Neural progenitor cell (in vitro differentiated cells): ENCODE measurements around the gene FADS1. TPM values are rescaled to one million over a fixed set of nuclear protein-coding genes. Genes with fewer than 3 reads are reported as not detected.

ENCODE experiments used
- DNase-seq: peaks from one replicate; pipeline ENCODE4 v3.0.0-alpha.2; 2016; ENCODE audit warnings: low spot score
- H2AFZ ChIP-seq: fragments of 200-600 bp; sonication (generic); replicated peaks from 2 replicates; pipeline ENCODE4 v1.6.1; 2016; ENCODE audit warnings: antibody characterized with exemption
- H3F3A ChIP-seq: fragments of 200-600 bp; sonication (generic); 2 replicates; pipeline ENCODE4 v1.6.1; 2016; ENCODE audit warnings: antibody characterized with exemption, low read depth
- H3K27ac ChIP-seq: fragments of 200-600 bp; sonication (generic); 2 replicates; pipeline ENCODE4 v1.5.1; 2016; ENCODE audit warnings: mild to moderate bottlenecking
- H3K27me3 ChIP-seq: fragments of 200-600 bp; sonication (generic); 2 replicates; pipeline ENCODE4 v1.6.1; 2016; ENCODE audit warnings: mild to moderate bottlenecking, moderate library complexity
- H3K36me3 ChIP-seq: fragments of 200-600 bp; sonication (generic); 2 replicates; pipeline ENCODE4 v1.5.1; 2016
- H3K4me1 ChIP-seq: fragments of 200-600 bp; sonication (generic); 2 replicates; pipeline ENCODE4 v1.6.1; 2016; ENCODE audit warnings: mixed run types
- H3K4me2 ChIP-seq: fragments of 200-600 bp; sonication (generic); 2 replicates; pipeline ENCODE4 v1.6.1; 2016
- H3K4me3 ChIP-seq: fragments of 200-600 bp; sonication (generic); 2 replicates; pipeline ENCODE4 v1.5.1; 2016
- H3K79me2 ChIP-seq: fragments of 200-600 bp; sonication (generic); 2 replicates; pipeline ENCODE4 v1.6.1; 2016; ENCODE audit warnings: low read depth
- H3K9ac ChIP-seq: fragments of 200-600 bp; sonication (generic); 2 replicates; pipeline ENCODE4 v1.6.1; 2016
- H3K9me3 ChIP-seq: fragments of 200-600 bp; sonication (generic); 2 replicates; pipeline ENCODE4 v1.5.1; 2016; ENCODE audit warnings: low read depth
- H4K20me1 ChIP-seq: fragments of 200-600 bp; sonication (generic); 2 replicates; pipeline ENCODE4 v1.6.1; 2016; ENCODE audit warnings: low read depth
- H3K27ac Mint-ChIP-seq: 3 replicates; pipeline ENCODE4 v1.8.0; 2021; ENCODE audit warnings: mixed read lengths
- H3K27me3 Mint-ChIP-seq: 2 replicates; pipeline ENCODE4 v1.8.0; 2022; ENCODE audit warnings: low read depth, mild to moderate bottlenecking, inconsistent platforms, moderate library complexity, mixed read lengths; ENCODE audit not compliant: insufficient read depth
- H3K36me3 Mint-ChIP-seq: 3 replicates; pipeline ENCODE4 v1.8.0; 2021; ENCODE audit warnings: mixed read lengths
- H3K4me1 Mint-ChIP-seq: 3 replicates; pipeline ENCODE4 v1.8.0; 2021; ENCODE audit warnings: mixed read lengths
- H3K4me3 Mint-ChIP-seq: 3 replicates; pipeline ENCODE4 v1.8.0; 2021; ENCODE audit warnings: mild to moderate bottlenecking, moderate library complexity, mixed read lengths
- H3K9me3 Mint-ChIP-seq: 3 replicates; pipeline ENCODE4 v1.8.0; 2020; ENCODE audit warnings: mixed read lengths
- CTCF ChIP-seq: fragments of 200-600 bp; sonication (generic); IDR thresholded peaks from 2 replicates; pipeline ENCODE4 v1.5.1; 2017; ENCODE audit warnings: antibody characterized with exemption, mild to moderate bottlenecking
- EZH2 ChIP-seq: fragments of 200-600 bp; sonication (generic); IDR thresholded peaks from 2 replicates; pipeline ENCODE4 v1.6.1; 2017; ENCODE audit warnings: antibody characterized with exemption, mild to moderate bottlenecking, moderate library complexity
- EZH2phosphoT487 ChIP-seq: fragments of 200-600 bp; sonication (generic); IDR thresholded peaks from 2 replicates; pipeline ENCODE4 v1.6.1; 2017; ENCODE audit warnings: antibody characterized with exemption
- total RNA-seq: library from RNA; depleted of rRNA; stranded (reverse); fragments of >200 nt; gene quantifications from 2 replicates; pipeline ENCODE4 v1.2.3, GENCODE V29; 2015; ENCODE audit warnings: low replicate concordance

FADS1 gene
- total RNA-seq, 1 donor from 2014 or later: 163 TPM

DNA sequence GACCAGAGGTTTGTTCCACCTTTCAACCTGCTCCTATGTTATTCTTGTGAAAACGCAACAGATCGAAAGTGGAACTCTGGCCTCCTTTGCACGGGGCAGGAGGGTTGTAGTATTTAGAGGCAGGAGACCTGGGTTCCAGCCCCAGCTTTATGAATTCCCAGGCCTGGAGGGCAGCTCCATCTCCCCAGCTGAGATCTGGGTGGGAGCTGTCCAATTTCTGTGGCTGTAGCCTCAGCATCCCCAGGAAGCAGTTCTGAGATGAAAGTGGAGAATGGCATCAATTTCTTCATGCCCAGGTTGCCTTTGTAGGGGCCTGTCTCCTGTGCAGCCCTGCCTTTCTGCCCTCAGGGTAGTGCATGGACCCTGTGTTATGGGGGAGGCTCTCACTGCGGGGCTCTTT lies 15.4 kb upstream of the FADS1 start:
- Histone ChIP-seq H3K27me3 (no peaks in the 10 kb centered on the region), H3K4me3 (no peak overlapping the region), H3K4me2 (peak overlapping the region; percentile 95), H3K4me1 (peaks cover 35% of the 10 kb centered on the region), H3K9ac (no peak overlapping the region), H3K79me2 (peaks cover 91% of the 10 kb centered on the region), H4K20me1 (peaks cover 83% of the 10 kb centered on the region), H3K9me3 (no peaks in the 10 kb centered on the region), H3K36me3 (no peaks in the 10 kb centered on the region), H2AFZ (no peak overlapping the region), H3F3A (peaks cover 36% of the 10 kb centered on the region), H3K27ac (no peak overlapping the region)
- Mint-ChIP-seq H3K9me3 (no peaks in the 10 kb centered on the region), H3K27me3 (peaks cover 3% of the 10 kb centered on the region), H3K36me3 (peaks cover 23% of the 10 kb centered on the region), H3K4me1 (peaks cover 58% of the 10 kb centered on the region), H3K4me3 (peak overlapping the region; percentile 77), H3K27ac (no peak overlapping the region)
- TF ChIP-seq CTCF: no peak
- TF ChIP-seq EZH2: no peak
- no peak for TF ChIP-seq EZH2phosphoT487
- DNase-seq: no peak

GRCh38 chr11:61830237-61831105 lies 13.7 kb upstream of the FADS1 start:
- peaks cover 44% of the 10 kb centered on the region for H3K4me1 ChIP-seq
- H2AFZ ChIP-seq: no peak overlapping the region

GRCh38 chr11:61829806-61830205 lies 13.0 kb upstream of the FADS1 start:
- Mint-ChIP-seq H3K27ac (peak overlapping the region; percentile 65), H3K27me3 (peaks cover 3% of the 10 kb centered on the region)
- H3K4me1 ChIP-seq: peaks cover 44% of the 10 kb centered on the region

More at GRCh38 chr11:61830237-61831105, 13.7 kb upstream of the FADS1 start:
- Histone ChIP-seq H3K4me3 (peak overlapping the region; percentile 98), H3K79me2 (peaks cover 83% of the 10 kb centered on the region), H3K4me2 (peak overlapping the region; percentile 95), H3F3A (peaks cover 51% of the 10 kb centered on the region), H3K9me3 (no peaks in the 10 kb centered on the region), H4K20me1 (peaks cover 66% of the 10 kb centered on the region), H3K9ac (peak overlapping the region; percentile 81), H3K27me3 (no peaks in the 10 kb centered on the region), H3K27ac (no peak overlapping the region), H3K36me3 (no peaks in the 10 kb centered on the region)
- H3K4me1 Mint-ChIP-seq: peaks cover 68% of the 10 kb centered on the region
- no peak overlapping the region for H3K27ac Mint-ChIP-seq
- TF ChIP-seq CTCF: no peak
- no peak for TF ChIP-seq EZH2phosphoT487
- no peak for TF ChIP-seq EZH2
- H3K4me3 Mint-ChIP-seq: peak overlapping the region; percentile 92
- no peaks in the 10 kb centered on the region for H3K9me3 Mint-ChIP-seq
- H3K36me3 Mint-ChIP-seq: peaks cover 24% of the 10 kb centered on the region
- peaks cover 3% of the 10 kb centered on the region for H3K27me3 Mint-ChIP-seq
- DNase-seq: no peak

More at GRCh38 chr11:61829806-61830205, 13.0 kb upstream of the FADS1 start:
- Histone ChIP-seq H3K9me3 (no peaks in the 10 kb centered on the region), H2AFZ (no peak overlapping the region), H4K20me1 (peaks cover 59% of the 10 kb centered on the region), H3K27me3 (no peaks in the 10 kb centered on the region), H3K27ac (no peak overlapping the region), H3K9ac (peak overlapping the region; percentile 81), H3K36me3 (no peaks in the 10 kb centered on the region), H3K4me3 (peak overlapping the region; percentile 98), H3K4me2 (peak overlapping the region; percentile 95), H3K79me2 (peaks cover 76% of the 10 kb centered on the region), H3F3A (peaks cover 51% of the 10 kb centered on the region)
- peaks cover 65% of the 10 kb centered on the region for H3K4me1 Mint-ChIP-seq
- no peak for DNase-seq
- TF ChIP-seq EZH2phosphoT487: no peak
- H3K4me3 Mint-ChIP-seq: peak overlapping the region; percentile 92
- peaks cover 23% of the 10 kb centered on the region for H3K36me3 Mint-ChIP-seq
- no peaks in the 10 kb centered on the region for H3K9me3 Mint-ChIP-seq
